Thyroid gland (tissue), 4 donors: ENCODE data around the gene HMCN2. TPM values are rescaled to one million over a fixed set of nuclear protein-coding genes. Genes with fewer than 3 reads are reported as not detected.

Experiments used
- DNase-seq, 2 donors: peaks; one replicate each; pipeline ENCODE4 v3.0.0-alpha.2; 2019
- H3K27ac ChIP-seq, 3 donors: fragments of 200-600 bp; sonication (generic); 1 replicate in 2 of 3; 2 replicates in 1 of 3; pipeline ENCODE4 v1.5.1; 2016 to 2019; ENCODE audit warnings: mild to moderate bottlenecking in 1 of 3, moderate library complexity in 1 of 3
- H3K27me3 ChIP-seq: fragments of 200-600 bp; sonication (generic); one replicate; pipeline ENCODE4 v1.5.1; 2019
- H3K36me3 ChIP-seq, 2 donors: fragments of 200-600 bp; sonication (generic); one replicate each; pipeline ENCODE4 v1.5.1; 2016 to 2019
- H3K4me1 ChIP-seq, 2 donors: fragments of 200-600 bp; sonication (generic); one replicate each; pipeline ENCODE4 v1.5.1; 2017 to 2019
- H3K4me3 ChIP-seq, 3 donors: fragments of 200-600 bp; sonication (generic); replicated peaks in 1 of 3; 1 replicate in 2 of 3; 2 replicates in 1 of 3; pipeline ENCODE4 v1.5.1; 2016; ENCODE audit warnings: mild to moderate bottlenecking in 1 of 3
- H3K9me3 ChIP-seq: fragments of 200-600 bp; sonication (generic); one replicate; pipeline ENCODE4 v1.5.1; 2017
- CTCF ChIP-seq, 6 experiments: fragments of 200-600 bp in 3 of 6; fragments of 450-650 bp in 3 of 6; sonication (generic) in 3 of 6; IDR thresholded peaks; one replicate each; pipeline ENCODE4 v1.5.1; 2016 to 2019; ENCODE audit warnings: antibody characterized with exemption in 6 of 6, mild to moderate bottlenecking in 2 of 6, inconsistent platforms in 1 of 6, moderate library complexity in 1 of 6
- POLR2A ChIP-seq, 2 donors: fragments of 450-650 bp; IDR thresholded peaks; one replicate each; pipeline ENCODE4 v1.6.1; 2017; ENCODE audit warnings: antibody characterized with exemption in 2 of 2, mild to moderate bottlenecking in 2 of 2, moderate library complexity in 1 of 2
- WGBS, 2 donors: methylation state at CpG; one replicate each; pipeline ENCODE4 v1.1.5; 2017; 5-methylcytosine and 5-hydroxymethylcytosine counted together
- intact Hi-C: fragments of 100-400 bp; cut with DNase I; formaldehyde crosslinking; loops from one replicate; pipeline ENCODE4 v1.15.1; 2023
- total RNA-seq, 4 donors: library from RNA; depleted of rRNA; stranded (reverse); fragments of >200 nt; gene quantifications; one replicate each; pipeline ENCODE4 v1.2.3, GENCODE V29; 2016

HMCN2 gene
- total RNA-seq, 4 donors from 2014 or later = 1.7 to 5.5 (median 3.5) TPM

- Histone ChIP-seq H3K4me1 (peaks cover 56 to 73% of the 10 kb centered on the region in 2 donors), H3K9me3 (no peaks in the 10 kb centered on the region), H3K27ac (peak overlapping the region; percentile 64 to 87 (median 86)), H3K27me3 (no peaks in the 10 kb centered on the region), H3K4me3 (no peak overlapping the region), H3K36me3 (no peaks in the 10 kb centered on the region)
- no peak for DNase-seq
- 74 to 75% methylated on average over 9 to 13 of the region's 14 CpGs for WGBS, 2 donors
- TF ChIP-seq CTCF (IDR thresholded peaks at IDR 0.05) = no peak
- TF ChIP-seq POLR2A (IDR thresholded peaks at IDR 0.05) = no peak
- intact Hi-C loops = no loop called here
These were observed 185.4 kb downstream of the HMCN2 start for GRCh38 chr9:130451004-130451390.

- Histone ChIP-seq H3K27ac (peak overlapping the region; percentile 64 to 87 (median 86)), H3K36me3 (no peaks in the 10 kb centered on the region), H3K4me1 (peaks cover 49 to 66% of the 10 kb centered on the region in 2 donors), H3K9me3 (no peaks in the 10 kb centered on the region), H3K4me3 (no peak overlapping the region), H3K27me3 (no peaks in the 10 kb centered on the region)
- 29 to 48% methylated on average over 14 to 15 of the region's 23 CpGs for WGBS, 2 donors
- DNase-seq = peak; percentile 99
- intact Hi-C loops = no loop called here
- TF ChIP-seq POLR2A (IDR thresholded peaks at IDR 0.05) (peak in 1 of 2 donors; percentile 34), CTCF (IDR thresholded peaks at IDR 0.05) (peak in 4 of 6 experiments; percentile 35 to 57 (median 48))
These were observed 186.2 kb downstream of the HMCN2 start for GRCh38 chr9:130451509-130452388.

GRCh38 chr9:130452835-130453234 lies 187.3 kb downstream of the HMCN2 start:
- no peak overlapping the region for H3K4me3 ChIP-seq
- H3K4me1 ChIP-seq = peaks cover 38 to 55% of the 10 kb centered on the region in 2 donors
- intact Hi-C loops = no loop called here
- TF ChIP-seq POLR2A (IDR thresholded peaks at IDR 0.05) (no peak), CTCF (IDR thresholded peaks at IDR 0.05) (no peak)
- WGBS, 2 donors = 90 to 96% methylated on average over 4 of the region's 4 CpGs
- no peaks in the 10 kb centered on the region for H3K36me3 ChIP-seq
- peak overlapping the region in 1 of 3 donors; percentile 86 for H3K27ac ChIP-seq
- no peaks in the 10 kb centered on the region for H3K9me3 ChIP-seq
- H3K27me3 ChIP-seq = no peaks in the 10 kb centered on the region
- no peak for DNase-seq

- Histone ChIP-seq H3K36me3 (no peaks in the 10 kb centered on the region), H3K27ac (peak overlapping the region; percentile 49 to 86 (median 50)), H3K27me3 (no peaks in the 10 kb centered on the region), H3K4me3 (no peak overlapping the region), H3K9me3 (no peaks in the 10 kb centered on the region), H3K4me1 (peaks cover 34 to 48% of the 10 kb centered on the region in 2 donors)
- intact Hi-C loops = no loop called here
- peak; percentile 93 to 95 for DNase-seq
- TF ChIP-seq POLR2A (IDR thresholded peaks at IDR 0.05) (no peak), CTCF (IDR thresholded peaks at IDR 0.05) (no peak)
- WGBS, 2 donors = 28 to 38% methylated on average over 7 of the region's 7 CpGs
These were observed 187.9 kb downstream of the HMCN2 start for GRCh38 chr9:130453487-130453886.
